HepG2 (cell line): Measurements from ENCODE around the gene BAHD1. TPM values are rescaled to one million over a fixed set of nuclear protein-coding genes. Genes with fewer than 3 reads are reported as not detected.

ENCODE experiments used
- ATAC-seq: fragments of 200-7000 bp; cut with Tn5 transposase; 3 replicates; pipeline ENCODE4 v1.9.1; 2020; ENCODE audit warnings: mild to moderate bottlenecking, moderate library complexity
- BruUV-seq: library from RNA; stranded (reverse); fragments of 400-500 nt; replicated peaks from 2 replicates; lab custom pipeline; 2021; lab: Mats Ljungman, UMichigan
- CTCF ChIA-PET: fragments of 300-600 bp; formaldehyde crosslinking; extraction: SDS; loops from one replicate; lab custom pipeline; 2021; ENCODE audit warnings: low total read pairs, inconsistent platforms, low intra/inter-chr PET ratio; lab: Yijun Ruan, JAX
- POLR2A ChIA-PET: fragments of 350-600 bp; sonication (Branson Sonifier 250); formaldehyde crosslinking; loops from one replicate; lab custom pipeline; 2020; ENCODE audit warnings: antibody characterized with exemption, inconsistent platforms; lab: Yijun Ruan, JAX
- DNase-seq: peaks from one replicate; pipeline ENCODE4 v3.0.0-alpha.2; 2015; ENCODE audit warnings: low spot score
- FAIRE-seq: peaks from 3 replicates; lab custom pipeline; 2011; peaks lifted over from hg19 to GRCh38; lab: Jason Lieb, UNC
- H2AFZ ChIP-seq: one replicate; pipeline ENCODE4 v1.6.1; 2011; ENCODE audit warnings: low read length, inconsistent platforms
- H3K27ac ChIP-seq: fragments of 300-600 bp; 3 replicates; pipeline ENCODE4 v1.8.0; 2011; ENCODE audit warnings: mixed run types, mild to moderate bottlenecking, mixed read lengths, low read length, inconsistent platforms; ENCODE audit not compliant: insufficient read depth; ENCODE audit errors: extremely low read length
- H3K27me3 ChIP-seq, 2 experiments: fragments of 200-600 bp in 1 of 2; 2 replicates in 1 of 2; 3 replicates in 1 of 2; pipeline versions ENCODE4 v1.6.0 to v1.8.0; 2011; ENCODE audit warnings: low read length in 2 of 2, mild to moderate bottlenecking in 2 of 2, moderate library complexity in 2 of 2, inconsistent platforms in 1 of 2; ENCODE audit not compliant: insufficient read depth in 2 of 2, control insufficient read depth in 1 of 2
- H3K36me3 ChIP-seq, 2 experiments: fragments of 200-600 bp in 1 of 2; replicated peaks in 1 of 2; 2 replicates in 1 of 2; 3 replicates in 1 of 2; pipeline versions ENCODE4 v1.5.1 to v1.8.0; 2011; ENCODE audit warnings: low read length in 2 of 2, inconsistent platforms in 1 of 2; ENCODE audit not compliant: insufficient read depth in 2 of 2, control insufficient read depth in 1 of 2
- H3K4me1 ChIP-seq: 2 replicates; pipeline ENCODE4 v1.5.1; 2012; ENCODE audit warnings: low read length, inconsistent platforms; ENCODE audit not compliant: insufficient read depth
- H3K4me2 ChIP-seq: 2 replicates; pipeline ENCODE4 v1.6.0; 2011; ENCODE audit warnings: low read depth, low read length, inconsistent platforms
- H3K4me3 ChIP-seq, 3 experiments: fragments of 200-600 bp in 1 of 3; sonication (generic), shearing (Covaris generic) in 1 of 3; replicated peaks in 1 of 3; 2 replicates each; pipeline ENCODE4 v1.5.1; 2011 to 2016; ENCODE audit warnings: low read length in 3 of 3, inconsistent platforms in 2 of 3, low read depth in 2 of 3, mild to moderate bottlenecking in 2 of 3, control low read depth in 1 of 3, mixed read lengths in 1 of 3; ENCODE audit not compliant: insufficient read depth in 1 of 3
- H3K79me2 ChIP-seq: one replicate; pipeline ENCODE4 v1.6.1; 2011; ENCODE audit warnings: low read length, inconsistent platforms; ENCODE audit not compliant: insufficient read depth
- H3K9ac ChIP-seq: 2 replicates; pipeline ENCODE4 v1.6.0; 2011; ENCODE audit warnings: mild to moderate bottlenecking, low read depth, low read length, inconsistent platforms; ENCODE audit not compliant: insufficient read depth
- H3K9me3 ChIP-seq: 2 replicates; pipeline ENCODE4 v1.5.1; 2012; ENCODE audit warnings: mild to moderate bottlenecking, low read length
- H4K20me1 ChIP-seq: 2 replicates; pipeline ENCODE4 v1.6.0; 2011; ENCODE audit warnings: inconsistent platforms, mild to moderate bottlenecking, low read length, moderate library complexity; ENCODE audit not compliant: insufficient read depth
- ATRX ChIP-seq: sonication (generic); formaldehyde crosslinking; IDR thresholded peaks from 2 replicates; pipeline ENCODE4 v1.4.0; 2020; ENCODE audit warnings: missing genetic modification reagents, borderline replicate concordance
- ETV5 ChIP-seq: IDR thresholded peaks from 2 replicates; pipeline ENCODE4 v1.6.1; 2018; ENCODE audit warnings: missing biosample characterization, missing genetic modification reagents, inconsistent platforms, borderline replicate concordance
- IRF1 ChIP-seq: sonication (generic); formaldehyde crosslinking; IDR thresholded peaks from 2 replicates; pipeline ENCODE4 v1.4.0; 2020; ENCODE audit warnings: low read depth, mild to moderate bottlenecking, missing genetic modification reagents
- ZNF12 ChIP-seq: sonication (generic); formaldehyde crosslinking; IDR thresholded peaks from 2 replicates; pipeline ENCODE4 v1.5.0; 2020; ENCODE audit warnings: missing genetic modification reagents
- ZNF574 ChIP-seq: sonication (generic); formaldehyde crosslinking; IDR thresholded peaks from 2 replicates; pipeline ENCODE4 v1.4.0; 2020; ENCODE audit warnings: missing genetic modification reagents
- WGBS: methylation state at CpG from one replicate; pipeline ENCODE4 v1.1.6; 2017; ENCODE audit warnings: low lambda C conversion rate; 5-methylcytosine and 5-hydroxymethylcytosine counted together
- in situ Hi-C: cut with HindIII; loops from 2 replicates; pipeline ENCODE4 v1.10.0; 2017; ENCODE audit warnings: low pct_unique_long_range_greater_than_20kb; ENCODE audit not compliant: extremely low pct_ligation_motif_present
- intact Hi-C: fragments of 100-400 bp; cut with micrococcal nuclease; formaldehyde crosslinking; loops from one replicate; pipeline ENCODE4 v1.10.0; 2022; ENCODE audit not compliant: unreplicated experiment
- polyA plus RNA-seq, 8 experiments: library from polyadenylated mRNA; depleted of rRNA in 3 of 8; stranded (reverse) in 7 of 8; unstranded in 1 of 8; fragments of >200 nt; fragmentation: Illumina TruSeq in 4 of 8; extraction: Trizol in 4 of 8; gene quantifications; 2 replicates each; pipeline versions ENCODE4 v1.2.1 to v1.2.3, GENCODE V29; 2011 to 2016; ENCODE audit warnings: low read depth in 4 of 8, missing spikeins in 1 of 8, mixed read lengths in 1 of 8; ENCODE audit not compliant: insufficient read depth in 1 of 8
- total RNA-seq, 5 experiments: library from RNA; depleted of rRNA; stranded (reverse); fragments of >200 nt; fragmentation: Illumina TruSeq; extraction: Trizol; gene quantifications; 2 replicates each; pipeline ENCODE4 v1.2.3, GENCODE V29; 2016; ENCODE audit warnings: low read depth in 1 of 5

Gene BAHD1
- total and polyA plus RNA-seq, 2 of the 13 experiments (the other 11 are each of a cell fraction or from before 2014, with no cell fraction given) = 3.3 to 8.7 TPM

GRCh38 chr15:40474581-40474980, 33.8 kb downstream of the BAHD1 start:
- BruUV-seq = no TSS peak
- no peak overlapping the region for H3K4me3 ChIP-seq
- CTCF ChIA-PET = no interaction called here
- ATAC-seq (no peak), FAIRE-seq (no peak), DNase-seq (no peak)
- peaks cover 35% of the 10 kb centered on the region for H3K4me1 ChIP-seq
- H3K4me2 ChIP-seq = no peak overlapping the region
- 43% methylated on average over 8 of the region's 8 CpGs for WGBS
- no peak overlapping the region for H3K9ac ChIP-seq
- TF ChIP-seq ZNF12 (no peak), ATRX (CRISPR knock-in tag) (no peak), IRF1 (CRISPR knock-in tag) (no peak), ETV5 (no peak), ZNF574 (CRISPR knock-in tag) (no peak)
- no peaks in the 10 kb centered on the region for H3K79me2 ChIP-seq
- H3K9me3 ChIP-seq = no peaks in the 10 kb centered on the region
- no peaks in the 10 kb centered on the region for H3K36me3 ChIP-seq
- in situ Hi-C loops (no loop called here), intact Hi-C loops (loop anchor here (5.0 kb wide), 1 partner anchor 33 kb away; no protein-coding TSS in a partner anchor)
- no peak overlapping the region for H2AFZ ChIP-seq
- POLR2A ChIA-PET = no interaction called here
- H3K27me3 ChIP-seq = peaks cover 1 to 16% of the 10 kb centered on the region in 2 experiments; a peak in 2 of 5 replicates
- no peaks in the 10 kb centered on the region for H4K20me1 ChIP-seq
- no peak overlapping the region for H3K27ac ChIP-seq
